GM19467 (cell line): Measurements from ENCODE around the gene NUP210L.

Source experiments
- ATAC-seq: cut with Tn5 transposase; IDR thresholded peaks from one replicate; pipeline ENCODE4 v1.9.1; 2021; ENCODE audit warnings: mild to moderate bottlenecking, moderate library complexity; ENCODE audit not compliant: unreplicated experiment

NUP210L gene

DNA sequence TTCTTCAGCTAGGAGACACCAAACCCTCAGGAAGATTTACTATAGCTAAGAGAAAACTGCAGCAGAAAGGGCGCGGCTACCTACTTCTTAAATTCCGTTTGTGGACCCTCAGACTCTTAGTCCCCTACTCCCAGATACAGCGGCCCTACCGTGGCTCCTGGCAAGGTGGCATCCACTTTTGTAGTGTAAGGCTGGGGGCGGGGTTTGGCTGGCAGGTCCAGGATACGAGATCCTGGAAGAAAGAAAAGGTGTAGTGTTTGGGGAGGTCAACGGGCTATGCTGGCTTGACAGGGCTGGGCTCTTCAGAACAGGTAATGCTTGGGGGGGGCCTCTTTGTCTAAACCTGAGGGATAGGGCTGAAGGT is 186.9 kb downstream of the NUP210L start:
- ATAC-seq, result no peak

DNA sequence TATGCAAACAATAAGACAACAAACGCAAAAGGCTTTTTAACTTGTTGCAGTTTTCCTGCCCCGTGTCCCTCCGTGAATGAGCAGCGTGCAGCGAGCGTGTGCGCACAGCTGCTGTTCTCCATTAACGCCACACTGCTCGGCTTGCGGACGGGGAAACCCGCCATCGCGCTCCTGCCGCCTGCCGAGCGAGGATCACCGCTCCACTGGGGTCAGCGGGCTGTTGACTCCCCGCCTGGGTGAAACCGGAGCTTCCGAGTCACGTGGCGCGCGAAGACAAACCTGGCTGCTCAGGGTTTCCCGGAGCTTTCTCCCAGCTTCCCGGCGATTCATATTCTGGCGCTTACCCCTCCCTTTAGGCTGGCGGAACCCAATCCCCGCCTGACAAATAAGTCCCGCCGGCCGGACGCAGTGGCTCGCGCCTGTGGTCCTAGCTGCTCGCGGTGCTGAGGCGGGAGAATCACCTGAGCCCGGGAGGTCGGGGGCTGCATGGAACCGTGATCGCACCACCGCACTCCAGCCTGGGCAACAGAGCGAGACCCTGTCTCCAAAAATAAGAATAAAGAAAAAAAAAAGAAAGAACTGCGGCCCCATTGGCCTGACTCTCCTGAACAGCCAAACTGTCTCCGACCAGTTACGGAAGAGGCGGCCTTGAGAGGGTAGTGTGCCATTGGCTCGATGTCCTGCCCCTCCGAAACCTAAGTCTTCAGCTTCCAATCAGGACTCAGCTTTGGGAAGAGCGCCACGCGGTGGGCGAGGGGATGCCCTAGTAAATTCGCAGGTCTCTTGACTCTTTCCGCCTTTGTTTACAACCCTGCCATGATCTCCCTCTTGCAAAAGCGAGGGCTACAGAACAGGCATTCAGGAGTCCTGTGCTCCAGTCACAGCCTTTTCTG is 187.5 kb downstream of the NUP210L start, which contains the start of gene CREB3L4:
CREB3L4 (plus strand) TSS at position 796 of the 893 bp plus-strand sequence. CDS start 624 bp downstream, outside the sequence.
- ATAC-seq, result peak; percentile 59

DNA sequence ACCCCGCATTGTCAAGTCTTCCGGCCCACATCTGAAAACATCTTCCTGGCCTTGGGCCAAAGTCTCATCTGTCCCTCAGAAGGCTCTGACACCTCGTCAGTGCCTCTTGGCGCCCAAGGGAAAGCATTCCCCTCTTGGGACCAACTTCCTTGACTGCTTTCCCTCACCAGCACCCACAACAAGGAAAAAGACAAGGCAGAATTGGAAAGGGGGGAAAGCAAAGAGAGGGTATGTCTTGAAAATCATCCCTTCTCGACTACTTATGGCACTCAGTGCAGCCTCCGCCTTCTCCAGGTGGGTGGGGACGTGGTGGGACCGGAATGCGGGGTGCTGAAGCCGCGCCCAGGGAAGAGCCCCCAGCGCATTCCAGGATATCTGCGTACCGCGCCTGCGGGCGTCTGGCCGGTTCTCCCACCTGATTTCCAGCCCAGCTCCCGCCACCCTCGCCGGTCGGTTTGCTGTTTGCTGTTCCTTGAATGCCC is 191.0 kb downstream of the NUP210L start:
- peak; percentile 2 for ATAC-seq

DNA sequence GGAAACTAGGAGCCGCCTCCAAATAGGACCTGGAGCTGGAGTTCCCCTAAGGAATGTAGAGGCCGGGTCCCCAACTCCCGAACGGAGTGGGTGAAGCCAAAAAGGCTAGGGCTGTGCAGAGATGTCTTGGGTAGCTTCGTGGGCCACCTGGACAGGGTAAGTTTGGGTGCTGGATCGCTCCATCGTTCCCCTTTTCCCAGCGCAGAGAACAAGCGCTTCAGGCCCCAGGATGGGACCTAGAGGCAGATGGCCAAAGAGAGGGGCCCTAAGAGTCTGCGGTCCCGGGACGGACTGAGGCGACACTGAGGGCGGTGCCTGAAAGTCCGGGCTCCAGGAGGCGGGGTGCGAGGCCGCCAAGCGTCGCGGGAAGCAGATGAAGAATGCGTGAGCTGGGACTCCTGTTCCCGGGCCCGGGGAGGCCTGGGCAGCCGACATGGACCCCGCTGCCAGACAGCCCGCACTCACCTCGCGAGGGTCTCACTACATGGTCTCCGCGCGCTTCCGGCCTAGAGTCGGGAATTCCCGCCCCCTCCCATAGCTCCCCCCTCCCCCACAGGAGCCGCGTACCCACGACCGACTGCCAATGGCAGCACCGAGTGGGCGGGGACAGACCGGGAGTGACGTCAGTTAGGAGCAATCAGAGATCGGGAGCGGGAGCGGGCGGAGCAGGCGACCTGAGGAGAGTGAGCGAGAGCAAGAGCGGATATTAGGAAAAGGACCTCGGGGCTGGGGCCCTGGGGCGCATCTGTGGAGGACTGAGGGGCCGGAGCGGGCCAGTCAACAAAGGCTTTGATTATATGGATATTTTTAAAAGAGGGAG is 191.6 kb downstream of the NUP210L start, which contains the start of gene SLC39A1:
SLC39A1 (minus strand) TSS at position 508 of the 820 bp plus-strand sequence. CDS start 822 bp downstream, outside the sequence.
- peak; percentile 41 for ATAC-seq

DNA sequence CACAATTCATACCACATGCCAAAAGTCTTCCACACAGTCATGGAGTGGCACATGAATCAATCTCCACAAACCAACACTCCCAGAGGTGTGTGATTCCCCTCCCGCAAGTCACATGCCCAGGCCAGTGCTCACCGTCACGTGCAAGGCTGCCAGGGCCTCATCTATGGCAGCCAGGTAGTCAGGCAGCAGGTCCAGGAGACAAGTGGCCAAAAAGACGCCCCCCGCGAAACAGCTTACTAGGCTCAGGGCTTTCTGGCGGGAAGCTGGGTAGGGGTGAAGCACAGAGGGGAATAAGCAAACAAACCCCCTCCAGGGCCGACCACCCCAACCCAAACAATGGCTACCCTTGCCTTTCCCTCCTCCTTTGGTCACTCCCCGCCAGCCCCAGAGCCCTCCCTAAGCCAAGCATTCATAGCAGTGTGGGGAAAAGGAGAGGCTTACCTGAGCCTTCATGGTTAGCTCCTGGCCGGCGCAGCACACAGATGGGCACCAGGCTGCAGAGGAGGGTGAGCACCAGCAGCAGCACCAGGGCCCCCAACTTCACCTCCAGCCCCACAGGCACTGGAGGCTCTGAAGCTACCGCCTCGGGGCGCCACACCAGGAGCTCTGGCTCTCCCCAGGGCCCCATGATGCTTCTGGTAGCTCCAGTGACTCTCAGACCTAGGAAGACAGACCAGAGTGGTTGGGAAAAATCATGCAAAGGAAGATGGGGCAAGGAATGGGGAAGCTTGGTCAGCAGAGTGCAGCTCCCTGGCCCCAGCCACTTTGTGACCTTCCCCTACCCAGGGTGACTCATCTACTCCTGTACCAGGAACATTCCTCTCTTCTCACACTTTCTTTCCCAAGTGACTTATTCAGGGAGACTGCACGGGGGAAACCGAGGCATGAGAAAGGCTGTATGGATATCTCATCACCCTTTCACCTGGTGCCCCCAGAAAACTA is 192.5 kb downstream of the NUP210L start:
- no peak for ATAC-seq

DNA sequence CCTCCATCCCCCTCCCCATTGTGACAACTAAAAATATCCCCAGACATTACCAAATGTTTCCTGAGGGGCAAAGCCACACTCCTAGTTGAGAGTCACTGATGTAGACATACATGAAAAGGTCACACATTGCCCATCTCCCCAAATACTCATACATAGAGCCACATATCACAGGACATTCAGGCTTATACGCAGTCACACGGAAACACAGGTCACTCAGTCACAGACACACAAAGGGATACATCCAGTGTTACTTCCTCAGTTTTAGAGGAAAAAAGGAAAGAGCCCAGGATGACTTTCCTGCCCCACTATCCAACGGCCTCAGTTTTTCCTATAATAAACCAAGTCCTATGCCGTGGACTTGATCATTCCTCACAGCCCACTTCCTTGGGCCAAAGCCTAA is 193.5 kb downstream of the NUP210L start:
- ATAC-seq, result no peak

DNA sequence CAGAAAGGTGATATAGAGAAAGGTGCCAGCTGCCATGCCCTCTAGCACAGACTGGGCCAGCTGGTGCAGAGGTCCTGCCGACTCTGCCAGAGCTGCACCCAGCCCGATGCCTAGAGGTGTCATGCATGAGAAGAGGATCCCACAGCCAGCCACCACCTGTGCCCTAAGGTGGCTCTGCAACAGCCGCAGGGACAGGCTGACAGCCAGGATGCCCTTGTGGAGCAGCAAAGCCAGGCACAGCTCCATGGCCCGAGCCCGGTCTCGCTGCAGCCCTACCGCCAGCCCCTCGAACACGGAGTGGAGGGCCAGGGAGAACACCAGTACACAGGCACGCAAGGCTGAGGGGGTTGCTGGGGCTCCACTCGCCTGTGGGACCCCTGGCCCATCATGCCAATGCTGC is 194.7 kb downstream of the NUP210L start:
- ATAC-seq, result no peak

DNA sequence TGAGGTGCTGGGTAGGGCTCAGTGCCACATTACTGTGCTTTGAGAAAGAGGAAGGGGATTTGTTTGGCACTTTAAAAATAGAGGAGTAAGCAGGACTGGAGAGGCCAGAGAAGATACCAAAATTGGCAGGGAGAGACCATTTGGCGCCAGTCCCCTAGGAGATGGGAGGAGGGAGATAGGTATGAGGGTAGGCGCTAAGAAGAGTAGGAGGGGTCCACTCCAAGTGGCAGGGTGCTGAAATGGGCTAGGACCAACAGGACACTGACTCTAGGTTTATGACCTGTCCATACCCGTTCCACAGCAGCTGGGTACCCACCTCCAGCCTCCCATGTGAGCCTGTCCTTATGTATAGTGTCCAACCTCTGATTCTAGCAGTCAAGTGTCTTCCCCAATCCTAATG is 195.4 kb downstream of the NUP210L start:
- ATAC-seq, result no peak

DNA sequence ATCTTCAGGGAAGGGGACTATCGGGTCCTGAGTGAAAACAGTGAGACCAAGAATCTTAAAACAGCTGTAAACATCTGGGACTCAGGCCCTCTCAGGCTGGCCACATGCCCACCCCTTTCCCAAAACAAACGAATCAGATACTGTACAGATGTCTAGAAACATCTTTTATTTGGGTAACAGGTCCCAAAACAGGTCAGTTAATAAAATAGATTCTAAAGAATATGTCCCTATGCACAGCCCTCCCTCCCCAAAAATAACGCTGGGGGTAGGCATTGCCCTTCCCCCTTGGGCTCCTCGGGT is 196.0 kb downstream of the NUP210L start:
- no peak for ATAC-seq

DNA sequence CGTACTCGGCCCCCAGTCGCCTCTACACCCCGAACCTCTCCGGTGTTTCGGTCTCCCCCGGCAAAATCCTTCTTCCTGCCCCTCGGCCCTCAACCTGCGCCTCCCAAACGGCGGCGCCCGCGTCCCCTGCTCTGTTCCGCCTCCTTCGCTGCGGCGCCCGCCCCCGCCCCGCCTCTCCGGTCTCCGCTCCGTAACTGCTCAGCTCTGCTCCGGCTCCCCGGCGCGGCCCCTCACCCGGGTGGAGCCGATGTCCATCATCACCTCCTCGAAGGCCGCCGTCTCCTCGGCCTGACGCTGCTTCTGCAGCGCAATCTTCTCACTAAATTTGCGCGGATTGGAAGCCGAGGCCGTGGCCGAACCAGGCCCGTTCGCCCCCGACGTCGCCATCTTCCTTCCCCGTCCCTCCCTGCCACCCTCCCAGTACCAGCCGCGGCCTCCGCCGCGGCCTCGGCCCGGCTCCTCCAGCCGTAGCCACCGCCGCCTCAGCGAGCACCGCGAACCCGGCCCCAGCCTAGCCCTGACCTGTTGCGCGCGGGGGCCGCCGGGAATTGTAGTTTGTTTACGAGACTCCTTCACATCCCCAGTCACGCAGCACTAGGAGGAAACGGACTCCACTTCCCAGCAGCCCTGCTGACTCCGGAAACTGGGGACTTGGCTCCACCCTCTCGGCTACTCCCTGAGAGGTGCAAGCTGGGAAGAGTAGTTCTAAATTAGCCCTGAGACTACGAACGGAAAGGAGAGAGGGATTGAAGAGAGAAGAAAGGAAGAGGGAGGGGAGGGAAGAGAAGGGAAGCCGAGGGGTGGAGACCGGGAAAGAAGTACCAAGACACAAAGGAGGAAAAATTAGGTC is 196.5 kb downstream of the NUP210L start, which contains the start of gene CRTC2:
CRTC2 (minus strand) TSS at position 502 of the 850 bp plus-strand sequence; CDS start at position 387, 115 bp downstream.
- ATAC-seq, result peak; percentile 77

DNA sequence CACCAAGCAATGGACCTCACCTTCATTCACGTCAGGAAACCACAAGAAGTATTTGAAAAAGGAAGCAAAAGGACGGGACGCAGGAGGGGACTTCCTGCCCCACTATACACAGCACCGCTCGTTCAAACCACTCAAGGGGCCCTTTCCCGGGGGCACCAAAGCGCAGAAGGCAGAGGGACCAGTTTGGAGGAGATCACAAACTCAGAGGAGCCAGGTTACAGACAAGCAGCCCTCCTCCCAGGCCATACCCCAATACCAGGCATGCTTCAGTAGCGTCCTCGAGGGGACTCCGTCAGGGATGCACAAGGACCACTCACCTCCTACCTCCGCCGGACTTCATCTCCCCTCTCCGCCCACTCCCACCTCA is 197.1 kb downstream of the NUP210L start:
- ATAC-seq, result peak; percentile 14

DNA sequence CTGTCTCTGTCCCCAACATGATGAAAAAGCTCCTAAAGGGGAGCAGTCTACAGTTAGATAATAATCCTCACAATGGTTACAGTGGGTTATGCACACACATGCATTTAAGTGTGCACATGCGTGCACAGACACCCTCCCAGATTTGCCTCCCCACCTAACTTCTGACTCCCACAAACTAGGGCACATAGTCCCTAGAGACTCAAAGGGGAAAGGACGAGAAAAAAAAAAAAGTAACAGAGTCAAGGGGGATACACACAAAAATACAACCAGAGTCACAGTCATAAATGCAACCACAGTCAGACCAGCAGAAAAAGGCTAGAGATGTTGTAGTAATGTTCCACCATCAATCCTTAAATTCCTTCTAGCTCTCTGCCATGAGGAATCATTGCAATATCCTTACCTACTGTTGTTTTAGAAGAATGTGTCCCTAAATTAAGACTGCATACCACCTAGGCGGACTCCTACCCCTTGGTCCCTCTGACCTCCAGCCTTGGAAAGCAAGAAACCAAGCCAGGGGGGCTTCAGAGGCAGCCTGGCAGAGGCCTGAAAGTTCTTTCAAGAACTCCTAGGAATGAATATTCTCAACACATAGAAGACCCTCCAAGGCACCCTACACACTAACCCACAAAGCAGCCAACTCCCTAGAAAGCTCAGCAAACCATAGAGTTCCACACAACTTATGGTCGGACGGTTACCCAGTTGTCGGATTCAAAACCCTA is 197.7 kb downstream of the NUP210L start:
- no peak for ATAC-seq

DNA sequence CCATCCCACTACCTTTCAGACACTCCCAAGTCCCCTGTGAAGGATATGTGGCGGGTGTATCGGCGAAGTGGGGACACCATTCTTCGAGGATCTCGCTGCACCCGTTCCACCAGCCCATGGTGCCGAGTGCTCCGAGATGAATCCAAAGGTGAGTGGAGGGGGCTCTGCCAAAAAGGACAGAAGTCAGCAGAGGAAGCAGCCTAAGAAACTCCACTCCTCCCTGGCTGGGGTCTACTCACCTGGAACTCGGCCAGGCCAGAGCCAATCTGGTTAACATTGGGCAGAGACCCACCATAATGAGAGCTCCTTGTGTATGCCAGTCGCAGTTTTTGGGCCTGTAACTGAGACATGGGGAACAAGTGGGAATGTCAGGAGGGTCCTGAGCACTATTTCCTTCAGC is 200.0 kb downstream of the NUP210L start:
- no peak for ATAC-seq

DNA sequence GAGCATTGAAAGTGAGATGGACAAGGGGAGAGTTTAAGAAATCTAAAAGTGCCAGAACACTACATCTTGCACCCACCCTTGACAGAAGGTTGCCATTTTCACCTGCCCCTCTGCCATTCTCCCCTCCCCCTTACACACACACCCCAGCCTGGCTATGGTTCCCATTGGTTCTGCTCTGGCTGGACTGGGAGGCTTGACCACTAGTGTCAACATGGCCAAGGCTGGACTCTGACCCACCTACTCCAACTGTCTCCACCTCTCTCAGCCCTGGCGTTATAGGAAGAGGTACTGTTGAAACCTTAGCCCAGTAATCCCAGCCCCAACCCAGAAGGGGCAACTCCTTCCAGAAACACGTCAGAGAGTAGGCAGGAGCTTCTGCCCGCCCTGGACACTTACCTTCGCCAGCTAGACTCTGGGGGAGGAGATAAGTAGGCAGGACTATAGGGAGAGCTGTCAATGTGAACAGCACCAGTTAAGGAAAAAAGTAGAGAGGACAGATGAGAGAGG is 201.0 kb downstream of the NUP210L start:
- ATAC-seq, result no peak

DNA sequence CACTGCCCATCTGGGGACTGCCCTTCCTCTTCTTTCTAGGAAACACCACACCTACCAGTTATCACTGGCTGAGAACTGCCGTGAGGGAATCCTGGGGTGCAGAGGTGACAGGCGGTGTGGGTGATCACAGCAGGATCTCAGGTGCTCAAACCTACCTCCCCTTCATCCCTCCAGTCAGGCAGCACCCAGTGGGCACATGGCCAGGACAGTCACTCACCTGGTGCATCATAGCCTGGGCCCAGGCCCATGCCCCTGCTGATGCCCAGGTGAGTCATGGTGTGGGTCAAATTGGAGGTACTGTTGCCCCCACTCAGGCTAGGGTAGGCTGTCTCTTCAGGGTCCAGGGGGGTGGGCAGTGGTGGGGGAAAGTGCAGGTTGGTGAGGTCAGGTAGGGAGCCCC is 203.1 kb downstream of the NUP210L start:
- ATAC-seq, result no peak

DNA sequence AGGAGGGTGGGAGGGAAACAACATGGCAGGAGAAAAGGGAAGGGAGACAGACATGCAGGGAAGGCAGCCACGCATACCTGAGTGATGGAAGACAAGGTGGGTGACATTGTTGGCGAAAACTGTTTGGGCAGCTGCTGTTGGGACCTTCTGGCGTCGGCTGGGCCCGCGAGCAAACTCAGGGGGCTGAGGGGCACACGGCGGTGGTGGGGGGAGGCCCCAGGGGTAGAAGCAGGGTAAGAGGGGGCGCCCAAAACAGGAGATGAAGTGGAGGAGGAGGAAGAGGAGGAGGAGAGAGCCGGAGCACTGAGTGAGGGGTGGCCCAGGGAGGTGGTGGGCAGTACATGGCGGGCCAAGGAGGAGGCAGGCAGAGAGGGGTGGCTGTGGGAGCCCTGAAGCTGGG is 203.7 kb downstream of the NUP210L start:
- no peak for ATAC-seq

DNA sequence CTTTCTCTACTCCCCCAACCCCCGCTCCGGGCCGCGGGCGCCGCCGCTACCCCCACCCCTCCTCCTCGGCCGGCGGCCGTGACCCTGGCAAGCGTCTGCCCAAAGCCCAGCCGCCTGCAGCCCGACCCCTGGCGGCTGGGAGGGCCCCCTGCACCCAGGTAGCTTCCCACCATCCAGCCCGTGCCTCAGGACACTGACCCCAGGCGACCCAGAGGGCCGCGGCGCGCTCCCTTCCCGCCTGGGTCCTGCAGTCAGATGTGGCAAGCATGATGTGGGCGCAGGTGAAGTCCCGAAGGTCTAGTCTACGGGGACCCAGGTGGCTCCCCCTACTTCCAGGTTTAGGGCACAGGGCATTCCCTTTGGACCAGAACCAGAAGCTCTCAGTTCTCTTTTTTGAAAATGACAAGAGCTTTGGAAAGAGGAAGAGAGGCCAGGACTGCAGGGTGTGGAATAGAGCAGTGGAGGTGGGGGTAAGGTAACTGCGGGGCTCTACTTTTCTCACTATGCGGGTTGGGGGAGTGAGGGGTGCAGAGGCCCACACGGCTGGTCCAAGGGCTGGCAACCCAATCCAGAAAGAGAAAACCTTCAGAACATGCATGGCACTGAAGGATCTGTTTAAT is 208.1 kb downstream of the NUP210L start, which contains the start of gene DENND4B:
DENND4B (minus strand) TSS at position 97 of the 620 bp plus-strand sequence. CDS start 2,344 bp downstream, outside the sequence.
- ATAC-seq, result peak; percentile 62
